ENCODE measurements around the gene SLC44A1. TPM values are rescaled to one million over a fixed set of nuclear protein-coding genes. Genes with fewer than 3 reads are reported as not detected.
"Not testable (repeated sequence)": the region's sequence is repeated elsewhere in the genome, so short reads cannot be mapped to it uniquely, and the experiment has no call there.

Gene SLC44A1
- total RNA-seq, 1 donor from 2014 or later = 16.8 TPM

DNA sequence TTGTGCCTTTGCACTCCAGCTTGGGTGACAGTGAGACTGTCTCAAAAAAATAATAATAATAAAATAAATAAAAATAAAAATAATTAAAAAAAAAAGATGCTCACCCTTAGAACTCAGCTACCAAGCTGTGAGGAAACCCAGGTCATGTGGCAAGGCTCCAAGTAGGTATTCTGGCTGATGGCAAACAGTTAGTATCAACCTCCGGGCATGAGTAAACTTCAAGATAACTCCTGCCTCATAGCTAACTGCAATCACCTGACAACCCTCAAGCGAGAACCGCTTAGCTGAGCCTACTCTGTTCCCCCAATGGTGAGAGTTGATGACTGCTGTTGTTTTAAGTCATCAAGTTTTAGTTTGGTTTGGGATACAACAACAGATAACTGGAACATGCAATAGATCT lies 6.1 kb upstream of the SLC44A1 start:
- intact Hi-C loops (cut with DNase I) = no loop called here
- no peak for DNase-seq (ENCODE audit: missing footprints)
- no peak for ATAC-seq

DNA sequence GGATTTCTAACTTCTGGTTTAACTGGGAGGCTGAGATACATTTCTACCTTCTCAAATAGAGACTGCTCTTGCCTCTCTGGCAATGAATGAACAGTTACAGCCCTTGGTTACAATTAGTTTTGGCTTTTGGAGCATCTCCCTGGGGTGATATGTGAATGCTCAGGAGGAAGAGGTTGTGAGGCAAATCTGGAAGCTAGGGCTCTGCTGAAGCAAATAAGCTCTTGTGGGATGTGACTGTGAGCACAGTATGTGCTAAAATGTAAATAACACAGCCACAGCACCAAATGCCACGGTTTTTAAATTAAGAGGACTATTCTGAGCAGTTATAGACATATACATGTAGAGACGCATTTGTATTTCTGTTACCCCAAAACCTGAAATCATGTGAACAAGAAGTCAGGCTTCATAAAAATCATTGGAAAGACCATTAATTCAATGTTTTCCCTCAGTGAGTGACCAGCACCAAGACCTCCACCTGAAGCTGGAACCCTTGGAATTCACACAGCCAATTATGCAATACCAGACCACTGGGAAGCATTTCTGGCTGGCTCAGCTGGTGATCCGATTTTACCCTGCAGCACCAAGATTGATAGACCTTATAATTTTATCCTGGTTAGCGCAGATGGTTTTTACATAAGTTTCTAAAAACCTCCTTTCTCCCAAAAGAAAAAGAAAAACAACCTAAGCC lies 3.0 kb upstream of the SLC44A1 start:
- ATAC-seq = no peak
- intact Hi-C loops (cut with DNase I) = loop anchor here (5.0 to 10.0 kb wide), 2 partner anchors 101 to 163 kb away; no protein-coding TSS in a partner anchor

DNA sequence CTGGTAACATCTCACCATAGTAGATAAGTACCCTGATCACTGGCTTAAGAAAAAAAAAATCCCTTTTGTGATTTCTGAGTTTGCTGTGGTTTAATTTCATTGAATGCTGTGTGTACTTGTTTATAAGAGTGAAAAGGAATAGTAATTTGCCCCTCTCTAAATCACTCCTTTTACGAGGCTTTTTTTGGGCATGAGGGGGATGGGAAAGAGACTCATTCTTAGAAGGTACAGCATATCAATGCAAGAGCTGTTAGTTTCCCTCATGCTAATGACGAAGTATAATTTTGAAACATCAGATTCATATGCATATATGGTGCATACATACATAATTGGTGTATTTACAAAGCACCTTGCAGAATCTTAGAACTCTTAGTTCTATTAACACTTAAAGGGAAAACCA lies 2.4 kb upstream of the SLC44A1 start:
- ATAC-seq = no peak
- intact Hi-C loops (cut with DNase I) = loop anchor here (5.0 to 10.0 kb wide), 2 partner anchors 100 to 163 kb away; no protein-coding TSS in a partner anchor

More for the DNA sequence above, 3.0 kb upstream of the SLC44A1 start:
- no peak for DNase-seq (ENCODE audit: missing footprints)

DNA sequence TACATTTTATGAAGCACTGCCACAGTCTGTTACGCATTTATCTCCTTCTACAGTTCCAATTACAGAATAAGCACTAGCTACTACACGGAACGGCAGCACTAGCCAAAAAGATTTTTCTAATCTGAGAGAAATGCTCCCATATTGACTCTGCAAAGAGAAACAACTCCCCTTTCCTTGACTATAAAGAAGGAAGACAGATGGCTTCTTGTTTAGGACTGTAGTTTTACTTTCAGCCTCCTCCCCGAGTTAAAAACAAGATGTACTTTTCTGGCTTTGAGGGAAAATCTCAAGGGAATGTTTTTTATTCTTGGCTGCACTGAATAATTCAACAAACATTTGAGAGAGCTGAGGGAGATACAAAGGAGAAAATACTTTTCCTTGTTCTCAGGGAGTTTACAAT lies 1.9 kb upstream of the SLC44A1 start:
- DNase-seq (ENCODE audit: missing footprints) (no peak), ATAC-seq (peak; percentile 42)
- intact Hi-C loops (cut with DNase I) = loop anchor here (5.0 to 10.0 kb wide), 2 partner anchors 100 to 162 kb away; no protein-coding TSS in a partner anchor

More for the DNA sequence above, 2.4 kb upstream of the SLC44A1 start:
- DNase-seq (ENCODE audit: missing footprints) = no peak

DNA sequence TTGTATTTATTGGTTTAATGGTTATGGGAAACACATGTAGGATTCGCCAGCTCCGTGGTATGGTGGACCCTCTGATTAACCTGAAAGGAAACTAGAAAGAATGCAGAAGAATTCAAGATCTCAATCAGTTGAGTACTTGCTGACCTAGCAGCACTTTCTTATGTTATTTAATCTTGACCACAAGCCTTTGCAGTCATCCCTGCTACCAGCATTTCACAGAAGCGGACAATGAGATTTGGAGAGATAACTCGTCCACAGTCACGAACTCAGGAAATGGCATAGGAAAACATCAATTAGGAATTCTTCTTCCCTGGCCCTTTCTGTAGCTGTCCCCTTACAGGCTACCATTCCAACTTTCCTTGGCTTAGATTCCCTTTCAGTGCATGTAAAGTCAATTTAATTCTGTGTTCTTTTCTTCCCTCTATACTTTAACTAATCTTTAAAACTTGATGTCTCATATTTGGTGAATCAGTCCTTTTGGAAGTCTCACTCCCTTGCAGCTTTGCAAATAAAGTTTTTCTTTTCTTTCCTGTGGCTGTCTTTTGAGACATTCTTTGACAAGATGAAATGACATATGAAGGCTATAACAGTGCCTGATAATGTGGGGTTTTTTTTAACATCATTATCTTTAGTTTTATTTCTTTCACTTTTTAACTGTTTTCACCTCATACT lies 1.3 kb upstream of the SLC44A1 start:
- ATAC-seq (no peak), DNase-seq (ENCODE audit: missing footprints) (no peak)
- intact Hi-C loops (cut with DNase I) = loop anchor here (5.0 to 10.0 kb wide), 2 partner anchors 99 to 162 kb away; no protein-coding TSS in a partner anchor

DNA sequence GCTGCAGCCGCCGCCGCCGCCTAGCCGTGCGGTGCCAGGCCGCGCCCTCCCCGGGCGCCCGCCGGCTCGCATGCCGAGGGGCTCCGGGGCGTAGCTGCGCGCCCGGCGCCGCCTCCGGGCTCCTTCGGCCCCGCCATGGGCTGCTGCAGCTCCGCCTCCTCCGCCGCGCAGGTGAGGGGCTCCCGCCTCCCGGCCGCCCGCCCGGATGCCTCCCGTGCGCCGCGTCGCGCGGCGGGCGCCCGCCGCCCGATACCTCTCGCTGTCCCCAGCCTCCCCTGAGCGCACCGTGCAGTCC lies 230 bp downstream of the SLC44A1 start:
- ATAC-seq (no peak), DNase-seq (ENCODE audit: missing footprints) (no peak)
- intact Hi-C loops (cut with DNase I) = loop anchor here (1.0 to 10.0 kb wide), 4 partner anchors 50 to 253 kb away; no protein-coding TSS in a partner anchor

DNA sequence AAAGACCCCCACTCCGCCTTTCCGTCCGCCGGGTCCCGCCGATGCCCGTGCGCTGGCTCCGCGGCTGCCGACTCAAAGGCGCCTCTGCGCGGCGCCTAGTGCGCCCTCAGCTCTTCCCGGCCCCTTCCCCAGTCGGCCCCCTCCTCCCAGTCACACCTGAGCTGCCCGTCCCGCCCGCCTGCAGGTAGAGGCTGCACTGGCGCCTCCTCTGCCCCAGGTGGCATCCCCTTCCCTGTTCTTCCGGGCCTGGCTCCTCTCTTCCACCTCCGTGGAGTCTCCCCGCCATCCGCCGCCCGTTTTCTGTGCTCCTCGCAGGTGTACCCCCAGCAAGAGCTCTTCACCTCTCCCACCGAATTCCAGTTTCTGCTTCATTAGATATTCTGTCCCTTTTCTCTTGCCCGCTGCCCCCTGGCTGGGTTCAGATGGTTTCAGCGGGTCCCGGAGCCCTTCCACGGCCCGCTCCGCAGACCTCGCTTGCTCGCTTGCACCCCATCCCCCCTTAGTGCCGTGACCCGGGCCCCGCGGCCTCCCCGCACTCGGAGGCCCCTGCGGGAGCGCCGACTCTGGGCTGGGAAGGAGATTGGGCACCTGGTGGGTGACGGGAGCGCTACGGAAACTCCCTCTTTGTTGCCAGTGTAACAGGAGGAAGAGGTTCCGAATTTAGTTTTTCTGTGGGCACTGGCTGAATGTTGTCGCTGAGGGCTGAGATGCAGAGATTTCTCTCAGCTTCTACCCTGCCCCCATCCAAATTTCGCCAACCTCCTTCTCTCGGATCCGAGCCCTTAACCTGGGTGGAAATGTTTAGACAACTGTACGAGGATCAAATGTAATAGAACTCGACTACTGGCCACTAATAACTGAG lies 809 bp downstream of the SLC44A1 start:
- intact Hi-C loops (cut with DNase I) = loop anchor here (2.0 to 10.0 kb wide), 2 partner anchors 50 to 160 kb away; no protein-coding TSS in a partner anchor
- peak; percentile 8 for ATAC-seq
- DNase-seq (ENCODE audit: missing footprints) = peak; percentile 77

DNA sequence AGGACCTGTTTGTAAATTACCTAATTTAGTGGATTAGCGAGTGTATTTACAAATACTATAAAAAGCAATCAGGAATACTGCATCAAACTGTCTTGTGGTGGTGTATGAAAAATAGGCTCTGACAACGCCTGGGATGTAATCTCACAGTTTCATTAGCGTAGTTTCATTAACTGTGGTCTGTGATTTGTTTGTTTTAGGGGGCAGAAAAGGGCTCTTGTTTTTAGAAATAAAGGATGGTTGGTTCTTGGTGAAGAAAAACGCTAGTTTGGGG lies 1.4 kb downstream of the SLC44A1 start:
- DNase-seq (ENCODE audit: missing footprints) (no peak), ATAC-seq (no peak)
- intact Hi-C loops (cut with DNase I) = loop anchor here (2.0 to 10.0 kb wide), 2 partner anchors 49 to 159 kb away; no protein-coding TSS in a partner anchor

DNA sequence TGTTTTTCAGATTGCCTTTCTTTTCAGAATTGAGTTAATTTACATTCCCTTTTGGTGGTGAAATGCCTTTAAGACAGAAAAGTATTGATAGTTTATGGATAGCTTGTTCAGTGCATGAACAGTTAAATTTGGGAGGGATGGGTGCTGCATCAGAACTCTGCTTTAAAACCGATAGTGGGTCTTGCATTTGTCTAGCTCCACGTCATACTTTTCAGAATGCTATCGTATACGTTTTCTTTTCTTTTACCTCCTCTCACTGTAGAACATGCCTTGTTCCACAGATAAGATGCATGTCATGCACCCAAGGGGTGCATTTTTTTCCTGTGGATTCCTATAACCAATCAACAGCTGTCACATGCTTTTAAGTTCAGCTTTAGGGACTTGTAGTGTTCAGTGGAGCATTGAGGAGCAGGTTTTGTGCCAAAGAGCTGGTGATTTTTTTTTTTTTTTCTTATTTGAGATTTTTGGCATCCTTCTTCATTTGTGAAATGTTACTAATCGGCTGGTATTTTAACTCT lies 2.3 kb downstream of the SLC44A1 start:
- ATAC-seq = no peak
- intact Hi-C loops (cut with DNase I) = loop anchor here (10.0 kb wide), 1 partner anchor 158 kb away; no protein-coding TSS in a partner anchor
- DNase-seq (ENCODE audit: missing footprints) = no peak

DNA sequence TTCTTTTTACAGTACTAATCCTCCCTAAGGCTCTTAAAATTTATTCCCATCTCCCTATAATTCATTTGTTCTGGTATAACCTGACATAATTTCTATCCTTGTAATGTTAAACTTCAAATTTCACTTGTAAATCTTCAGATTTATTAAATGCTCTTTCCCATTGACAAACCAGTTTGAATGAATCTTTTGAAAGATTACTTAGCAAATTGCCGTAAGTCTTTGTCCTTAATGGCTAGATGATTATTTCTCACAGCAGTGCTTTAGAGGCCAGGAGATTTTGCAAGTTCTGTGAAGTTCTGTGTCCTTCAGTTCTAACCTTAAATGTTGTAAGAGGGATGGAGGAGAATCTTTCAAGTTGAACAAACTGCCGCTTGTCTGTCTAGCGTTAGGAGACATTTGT lies 4.2 kb downstream of the SLC44A1 start:
- intact Hi-C loops (cut with DNase I) = loop anchor here (10.0 kb wide), 1 partner anchor 156 kb away; no protein-coding TSS in a partner anchor
- DNase-seq (ENCODE audit: missing footprints) (no peak), ATAC-seq (no peak)

DNA sequence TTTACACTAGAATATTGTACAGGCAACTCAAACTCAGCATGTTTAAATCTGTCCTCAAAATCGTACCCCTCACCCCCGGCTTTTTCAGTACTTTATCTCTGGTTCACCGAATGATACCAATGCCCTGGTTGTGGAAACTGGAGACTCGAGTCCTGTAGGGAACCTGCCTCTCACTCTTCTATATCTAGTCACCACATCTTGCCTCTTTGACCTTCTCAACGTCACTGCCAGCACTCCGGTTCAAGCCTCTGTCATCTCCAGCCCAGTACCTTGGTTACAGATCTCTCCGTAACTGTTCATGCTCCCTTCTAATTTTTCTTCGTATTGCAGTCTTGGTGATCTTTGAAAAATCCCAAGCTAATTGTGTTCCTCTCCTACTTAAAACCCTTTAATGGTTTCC lies 6.7 kb downstream of the SLC44A1 start:
- no peak for ATAC-seq
- no peak for DNase-seq (ENCODE audit: missing footprints)
- intact Hi-C loops (cut with DNase I) = no loop called here

DNA sequence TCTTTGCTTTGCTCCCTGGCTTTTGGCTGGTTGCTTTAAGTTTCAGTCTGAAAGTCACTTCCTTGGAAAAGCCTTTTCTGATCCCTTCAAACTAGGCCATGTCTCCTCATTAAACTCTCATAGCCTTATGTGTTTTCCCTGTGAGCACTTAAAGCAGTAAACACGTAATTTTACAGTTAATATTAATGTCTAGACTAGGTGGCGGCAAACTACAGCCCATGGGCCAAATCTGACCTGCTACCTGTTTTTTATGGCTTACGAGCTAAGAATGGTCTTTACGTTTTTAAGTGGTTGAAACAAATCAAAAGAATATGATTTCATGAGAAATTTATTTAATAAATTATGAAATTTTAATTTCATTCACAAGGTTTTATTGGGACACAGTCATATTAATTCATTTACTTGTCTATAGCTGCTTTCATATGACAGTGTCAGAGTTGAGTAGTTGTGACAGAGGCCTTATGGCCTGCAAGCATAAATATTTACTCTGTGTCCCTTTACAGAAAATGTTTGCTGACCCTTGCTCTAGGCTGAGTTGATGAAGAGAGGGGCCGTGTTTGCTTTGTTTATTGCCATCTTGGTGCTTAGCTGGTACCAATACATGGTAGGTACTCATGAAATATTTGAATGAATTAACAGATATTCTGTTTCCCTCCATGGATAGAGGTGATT lies 7.4 kb downstream of the SLC44A1 start:
- ATAC-seq (no peak), DNase-seq (ENCODE audit: missing footprints) (no peak)
- intact Hi-C loops (cut with DNase I) = no loop called here

DNA sequence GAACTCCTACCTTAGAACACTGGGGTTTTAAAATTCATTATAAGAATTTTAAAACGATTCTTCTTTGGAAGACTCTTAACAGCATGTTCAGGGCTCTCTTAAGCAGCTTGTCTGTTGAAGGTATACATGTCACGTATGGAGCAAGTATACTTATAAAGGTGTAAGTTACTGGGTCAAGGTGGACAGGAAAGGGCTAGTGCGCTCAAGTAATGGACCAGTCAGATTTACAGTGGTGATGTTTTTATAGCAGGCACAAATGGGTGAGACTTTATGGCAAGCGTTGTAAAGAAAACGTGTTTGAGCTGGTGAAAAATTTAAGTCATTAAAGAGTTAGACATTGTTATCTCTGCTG lies 7.9 kb downstream of the SLC44A1 start:
- DNase-seq (ENCODE audit: missing footprints) (no peak), ATAC-seq (no peak)
- intact Hi-C loops (cut with DNase I) = no loop called here

DNA sequence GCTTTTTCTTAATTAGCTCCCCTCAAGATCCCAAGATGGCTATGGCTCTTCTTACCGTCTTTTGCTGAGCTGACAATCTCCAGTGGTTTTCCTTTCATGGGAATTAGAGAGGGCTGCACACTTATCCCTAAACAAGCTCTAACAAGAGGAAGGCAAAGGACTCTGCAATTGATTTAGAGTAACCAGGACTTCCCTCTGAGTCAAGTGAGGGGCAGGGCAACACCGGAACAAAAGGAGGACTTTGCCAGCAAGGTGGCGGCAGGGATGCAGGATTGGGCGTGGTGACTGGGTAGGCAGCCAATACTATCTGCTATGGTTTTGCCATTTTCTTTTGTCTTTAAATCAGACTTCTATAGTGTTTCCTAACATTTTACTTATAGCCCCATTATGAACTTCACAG lies 9.8 kb downstream of the SLC44A1 start:
- ATAC-seq = no peak
- DNase-seq (ENCODE audit: missing footprints) = no peak
- intact Hi-C loops (cut with DNase I) = no loop called here

DNA sequence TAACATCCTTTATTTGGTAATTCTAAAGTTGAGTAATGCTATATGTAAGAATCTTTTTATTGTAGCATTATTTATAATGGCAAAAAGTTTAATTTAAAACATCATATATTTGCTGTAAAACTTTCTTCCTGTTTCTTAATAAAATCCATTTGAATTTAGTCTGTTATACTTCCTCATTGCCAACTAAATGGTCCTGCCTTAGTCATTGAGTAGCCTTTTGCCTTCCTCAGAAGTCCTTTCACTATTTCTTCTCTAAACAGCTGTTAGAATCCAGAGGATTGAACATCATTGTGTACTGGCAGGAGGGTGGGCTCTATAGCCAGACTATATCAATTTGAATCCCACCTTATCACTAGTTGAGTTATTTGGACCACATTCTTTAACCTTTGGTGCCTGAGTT lies 11.0 kb downstream of the SLC44A1 start:
- intact Hi-C loops (cut with DNase I) = no loop called here
- no peak for DNase-seq (ENCODE audit: missing footprints)
- ATAC-seq = no peak

DNA sequence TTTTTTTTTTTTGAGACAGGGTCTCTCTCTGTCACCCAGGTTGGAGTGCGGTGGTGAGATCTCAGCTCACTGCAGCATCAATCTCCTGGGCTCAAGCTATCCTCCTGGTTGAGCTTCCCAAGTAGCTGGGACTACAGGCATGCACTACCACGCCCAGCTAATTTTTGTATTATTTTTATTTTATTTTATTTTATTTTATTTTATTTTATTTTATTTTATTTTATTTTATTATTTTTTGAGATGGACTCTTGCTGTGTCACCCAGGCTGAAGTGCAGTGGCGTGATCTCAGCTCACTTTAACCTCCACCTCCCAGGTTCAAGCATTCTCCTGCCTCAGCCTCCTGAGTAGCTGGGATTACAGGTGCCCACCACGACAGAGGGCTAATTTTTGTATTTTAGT lies 12.1 kb downstream of the SLC44A1 start:
- ATAC-seq; intact Hi-C loops (cut with DNase I); DNase-seq (ENCODE audit: missing footprints): not testable (repeated sequence)

DNA sequence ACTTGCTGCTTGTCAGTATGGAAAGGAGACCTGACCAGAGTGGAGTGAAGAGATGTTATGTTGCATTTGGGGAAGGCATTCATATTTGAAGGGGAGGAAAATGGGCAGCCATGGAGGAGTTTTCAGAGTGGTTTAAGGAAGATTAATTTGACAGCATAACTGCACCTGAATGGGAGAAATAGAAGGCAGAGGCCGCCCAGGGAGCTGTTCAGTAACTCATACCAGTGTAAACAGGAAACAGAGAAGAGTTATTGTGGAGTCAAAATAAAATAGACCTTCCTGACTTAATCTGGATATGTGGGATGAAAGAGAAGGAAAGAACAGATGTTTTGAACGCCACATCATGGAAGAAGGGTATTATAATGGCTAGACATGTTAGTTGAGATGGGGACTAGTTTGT lies 13.4 kb downstream of the SLC44A1 start:
- DNase-seq (ENCODE audit: missing footprints) (no peak), ATAC-seq (no peak)
- intact Hi-C loops (cut with DNase I) = no loop called here

DNA sequence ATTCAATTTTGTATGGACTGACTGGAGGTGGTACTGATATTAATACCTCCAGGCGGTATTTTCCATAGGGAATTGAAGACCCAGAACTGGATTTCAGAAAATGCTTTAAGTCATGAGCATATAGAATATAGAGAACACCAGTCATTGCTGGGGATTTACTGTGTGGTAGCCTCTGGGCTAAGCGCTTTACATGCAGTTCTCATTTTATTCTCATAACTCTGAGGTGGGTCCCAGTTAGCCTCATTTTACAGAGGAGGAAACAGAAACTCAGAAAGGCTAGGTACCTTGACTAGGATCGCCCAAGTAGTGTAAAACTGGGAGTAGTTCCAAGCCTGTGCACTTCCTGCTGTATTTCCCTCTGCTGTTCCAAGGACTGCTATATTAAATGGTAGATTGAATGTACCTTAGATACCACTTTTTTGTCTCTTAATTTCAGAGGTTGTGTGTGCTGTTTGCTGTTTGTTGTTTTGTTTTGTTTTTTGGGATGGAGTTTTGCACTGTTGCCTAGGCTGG lies 13.8 kb downstream of the SLC44A1 start:
- no peak for ATAC-seq

DNA sequence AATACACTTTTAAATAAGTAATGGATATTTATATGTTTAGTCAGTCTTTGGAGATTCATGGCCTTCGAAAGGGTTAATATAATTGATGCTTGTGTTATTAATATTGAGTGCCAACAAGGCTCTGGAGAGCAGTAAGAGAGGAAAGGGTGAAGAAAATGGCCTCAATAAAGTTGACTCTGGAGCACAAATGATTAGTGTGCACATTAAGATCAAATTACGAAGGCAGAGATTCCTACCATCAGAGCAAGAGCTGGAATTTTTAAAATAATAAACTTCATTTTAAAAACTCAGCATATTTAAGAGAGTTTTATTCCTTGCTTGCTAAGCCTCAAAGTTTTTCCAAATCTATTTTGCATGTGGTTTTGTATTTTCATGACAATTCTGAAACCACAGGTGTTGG lies 14.8 kb downstream of the SLC44A1 start:
- intact Hi-C loops (cut with DNase I) = no loop called here

More for the DNA sequence above, 13.8 kb downstream of the SLC44A1 start:
- no peak for DNase-seq (ENCODE audit: missing footprints)
- intact Hi-C loops (cut with DNase I) = no loop called here

More for the DNA sequence above, 14.8 kb downstream of the SLC44A1 start:
- DNase-seq (ENCODE audit: missing footprints) (no peak), ATAC-seq (no peak)
